ENCODE measurements around the gene HHAT. TPM values are rescaled to one million over a fixed set of nuclear protein-coding genes. Genes with fewer than 3 reads are reported as not detected.
"Not testable (repeated sequence)": the region's sequence is repeated elsewhere in the genome, so short reads cannot be mapped to it uniquely, and the experiment has no call there.

Gene HHAT
- total RNA-seq, 1 donor from 2014 or later = 14.7 TPM

DNA sequence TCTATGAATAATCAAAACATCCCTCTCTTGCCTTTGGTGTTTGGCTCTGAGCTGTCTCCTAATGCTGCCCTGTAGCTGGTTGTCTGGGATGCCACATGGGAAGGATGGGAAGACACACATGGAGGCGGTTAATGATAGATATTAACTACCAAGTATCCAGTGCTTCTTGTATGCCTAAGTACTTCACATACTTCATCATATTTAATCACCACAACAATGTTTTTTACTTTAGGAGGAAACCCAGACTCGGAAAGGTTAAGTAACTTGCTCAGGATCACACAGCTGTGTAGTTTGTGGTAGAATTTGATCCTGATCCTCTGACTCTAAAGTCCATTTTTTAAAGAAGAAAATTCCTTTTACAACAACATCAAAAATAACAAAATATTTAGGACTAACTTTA lies 88.0 kb downstream of the HHAT start:
- H3K27ac Mint-ChIP-seq = no peak overlapping the region
- DNase-seq (ENCODE audit: low spot score, unreplicated experiment) = no peak
- H3K36me3 Mint-ChIP-seq (ENCODE audit: insufficient read depth) = peaks cover 20% of the 10 kb centered on the region
- H3K27me3 Mint-ChIP-seq = no peaks in the 10 kb centered on the region
- TF ChIP-seq CTCF (IDR thresholded peaks at IDR 0.05; ENCODE audit: unreplicated experiment) = no peak
- H3K9me3 Mint-ChIP-seq (ENCODE audit: low read depth) = peaks cover 8% of the 10 kb centered on the region
- no peak overlapping the region for H3K4me3 Mint-ChIP-seq (ENCODE audit: low read depth)
- peaks cover 6% of the 10 kb centered on the region for H3K4me1 Mint-ChIP-seq (ENCODE audit: low read depth)

- TF ChIP-seq CTCF (IDR thresholded peaks at IDR 0.05; ENCODE audit: unreplicated experiment) = no peak
- no peak overlapping the region for H3K4me3 Mint-ChIP-seq (ENCODE audit: low read depth)
- H3K36me3 Mint-ChIP-seq (ENCODE audit: insufficient read depth) = peaks cover 18% of the 10 kb centered on the region
- peaks cover 6% of the 10 kb centered on the region for H3K4me1 Mint-ChIP-seq (ENCODE audit: low read depth)
- peaks cover 6% of the 10 kb centered on the region for H3K9me3 Mint-ChIP-seq (ENCODE audit: low read depth)
- no peak for DNase-seq (ENCODE audit: low spot score, unreplicated experiment)
- H3K27ac Mint-ChIP-seq = no peak overlapping the region
- H3K27me3 Mint-ChIP-seq = no peaks in the 10 kb centered on the region
These were observed 89.2 kb downstream of the HHAT start for GRCh38 chr1:210417881-210418280.

DNA sequence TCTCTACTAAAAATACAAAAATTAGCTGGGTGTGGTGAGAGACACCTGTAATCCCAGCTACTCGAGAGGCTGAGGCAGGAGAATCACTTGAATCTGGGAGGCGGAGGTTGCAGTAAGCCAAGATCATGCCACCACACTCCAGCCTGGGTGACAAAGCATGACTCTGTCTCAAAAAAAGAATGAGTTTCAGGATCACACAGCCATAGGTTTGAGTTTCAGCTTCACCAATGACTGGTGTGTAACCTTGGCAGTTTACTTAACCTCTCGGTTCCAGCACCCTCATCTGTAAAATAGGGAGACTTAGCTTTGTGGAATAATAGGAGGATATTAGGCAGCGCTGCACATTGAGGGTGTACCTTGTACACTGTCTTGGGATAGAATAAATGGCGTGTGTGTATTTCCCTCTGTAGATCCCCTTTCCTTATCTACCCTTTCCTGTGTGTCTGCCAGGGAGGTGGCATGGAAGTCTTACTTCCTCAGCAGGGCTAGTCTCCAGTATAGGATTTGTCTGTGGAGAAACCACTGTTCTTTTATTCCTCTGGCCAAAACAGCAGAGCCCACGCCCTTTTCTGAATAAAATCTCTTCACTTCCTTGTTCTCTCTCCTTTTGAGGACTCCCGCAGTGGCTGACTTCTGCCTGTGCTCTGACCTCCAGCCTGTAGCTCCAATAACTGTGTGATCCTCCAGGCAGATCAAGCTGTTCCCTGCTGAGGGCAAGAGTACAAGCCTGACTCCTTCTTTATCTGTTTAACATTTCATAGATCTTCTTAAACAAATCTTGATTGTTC lies 90.4 kb downstream of the HHAT start:
- Mint-ChIP-seq H3K4me3 (ENCODE audit: low read depth) (no peak overlapping the region), H3K36me3 (ENCODE audit: insufficient read depth) (peaks cover 18% of the 10 kb centered on the region), H3K9me3 (ENCODE audit: low read depth) (peaks cover 11% of the 10 kb centered on the region), H3K4me1 (ENCODE audit: low read depth) (peaks cover 1% of the 10 kb centered on the region), H3K27me3 (no peaks in the 10 kb centered on the region), H3K27ac (peak overlapping the region; percentile 6)
- no peak for TF ChIP-seq CTCF (IDR thresholded peaks at IDR 0.05; ENCODE audit: unreplicated experiment)
- DNase-seq (ENCODE audit: low spot score, unreplicated experiment) = no peak

DNA sequence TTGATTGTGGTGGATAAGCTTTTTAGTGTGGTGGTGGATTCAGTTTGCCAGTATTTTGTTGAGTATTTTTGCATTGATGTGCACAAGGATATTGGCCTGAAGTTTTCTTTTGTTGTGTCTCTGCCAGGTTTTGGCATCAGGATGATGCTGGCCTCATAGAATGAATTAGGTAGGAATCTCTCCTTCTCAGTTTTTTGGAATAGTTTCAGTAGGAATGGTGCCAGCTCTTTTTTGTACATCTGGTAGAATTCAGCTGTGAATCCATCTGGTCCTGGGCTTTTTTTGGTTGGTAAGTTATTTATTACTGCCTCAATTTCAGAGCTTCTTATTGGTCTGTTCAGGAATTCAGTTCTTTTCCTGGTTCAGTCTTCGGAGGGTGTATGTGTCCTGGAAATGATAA lies 98.0 kb downstream of the HHAT start:
- not testable (repeated sequence) for H3K4me1 Mint-ChIP-seq (ENCODE audit: low read depth); H3K27ac Mint-ChIP-seq
- H3K9me3 Mint-ChIP-seq (ENCODE audit: low read depth) = peaks cover 12% of the 10 kb centered on the region

GRCh38 chr1:210428696-210429095 lies 100.0 kb downstream of the HHAT start:
- DNase-seq (ENCODE audit: low spot score, unreplicated experiment) = no peak

More for the DNA sequence above, 98.0 kb downstream of the HHAT start:
- not testable (repeated sequence) for H3K4me3 Mint-ChIP-seq (ENCODE audit: low read depth); H3K27me3 Mint-ChIP-seq; H3K36me3 Mint-ChIP-seq (ENCODE audit: insufficient read depth); DNase-seq (ENCODE audit: low spot score, unreplicated experiment)

More at GRCh38 chr1:210428696-210429095, 100.0 kb downstream of the HHAT start:
- Mint-ChIP-seq H3K4me3 (ENCODE audit: low read depth) (no peak overlapping the region), H3K9me3 (ENCODE audit: low read depth) (peaks cover 5% of the 10 kb centered on the region), H3K36me3 (ENCODE audit: insufficient read depth) (peaks cover 2% of the 10 kb centered on the region), H3K4me1 (ENCODE audit: low read depth) (no peaks in the 10 kb centered on the region), H3K27me3 (no peaks in the 10 kb centered on the region), H3K27ac (no peak overlapping the region)
- TF ChIP-seq CTCF (IDR thresholded peaks at IDR 0.05; ENCODE audit: unreplicated experiment) = no peak
